Measurements from ENCODE around the gene LY6G6D. TPM values are rescaled to one million over a fixed set of nuclear protein-coding genes. Genes with fewer than 3 reads are reported as not detected.

Gene LY6G6D
- total RNA-seq, 1 donor from 2014 or later = not detected

DNA sequence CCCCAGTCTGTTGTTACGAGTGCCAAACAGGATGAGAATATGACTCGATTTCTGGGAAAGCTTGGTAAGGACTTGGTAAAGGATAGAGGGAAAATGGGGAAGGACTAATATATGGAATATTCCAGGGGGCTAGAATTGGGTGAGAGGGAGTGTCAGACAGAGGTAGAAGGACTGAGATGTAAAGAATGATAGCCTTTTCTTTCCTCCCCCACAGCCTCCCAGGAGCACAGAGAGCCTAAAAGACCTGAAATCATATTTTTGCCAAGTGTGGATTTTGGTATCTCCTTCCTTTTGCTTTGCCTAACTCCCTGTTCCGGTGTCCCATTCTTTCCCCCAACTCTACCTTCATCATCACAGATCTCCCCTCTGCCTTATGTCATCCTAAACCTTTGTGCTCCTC, 27.7 kb downstream of the LY6G6D start:
- TF ChIP-seq, protein P1, sequence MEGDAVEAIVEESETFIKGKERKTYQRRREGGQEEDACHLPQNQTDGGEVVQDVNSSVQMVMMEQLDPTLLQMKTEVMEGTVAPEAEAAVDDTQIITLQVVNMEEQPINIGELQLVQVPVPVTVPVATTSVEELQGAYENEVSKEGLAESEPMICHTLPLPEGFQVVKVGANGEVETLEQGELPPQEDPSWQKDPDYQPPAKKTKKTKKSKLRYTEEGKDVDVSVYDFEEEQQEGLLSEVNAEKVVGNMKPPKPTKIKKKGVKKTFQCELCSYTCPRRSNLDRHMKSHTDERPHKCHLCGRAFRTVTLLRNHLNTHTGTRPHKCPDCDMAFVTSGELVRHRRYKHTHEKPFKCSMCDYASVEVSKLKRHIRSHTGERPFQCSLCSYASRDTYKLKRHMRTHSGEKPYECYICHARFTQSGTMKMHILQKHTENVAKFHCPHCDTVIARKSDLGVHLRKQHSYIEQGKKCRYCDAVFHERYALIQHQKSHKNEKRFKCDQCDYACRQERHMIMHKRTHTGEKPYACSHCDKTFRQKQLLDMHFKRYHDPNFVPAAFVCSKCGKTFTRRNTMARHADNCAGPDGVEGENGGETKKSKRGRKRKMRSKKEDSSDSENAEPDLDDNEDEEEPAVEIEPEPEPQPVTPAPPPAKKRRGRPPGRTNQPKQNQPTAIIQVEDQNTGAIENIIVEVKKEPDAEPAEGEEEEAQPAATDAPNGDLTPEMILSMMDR (IDR thresholded peaks at IDR 0.05; ENCODE audit: insufficient read depth, low read length, poor library complexity, severe bottlenecking) = no peak
- Histone ChIP-seq H3K27me3 (ENCODE audit: control insufficient read depth, insufficient read depth, low read length) (no peaks in the 10 kb centered on the region), H3K36me3 (ENCODE audit: control insufficient read depth, insufficient read depth, low read length) (peaks cover 2% of the 10 kb centered on the region), H3K4me3 (ENCODE audit: low read depth, low read length) (no peak overlapping the region)
- no peak for DNase-seq (ENCODE audit: low read depth)

DNA sequence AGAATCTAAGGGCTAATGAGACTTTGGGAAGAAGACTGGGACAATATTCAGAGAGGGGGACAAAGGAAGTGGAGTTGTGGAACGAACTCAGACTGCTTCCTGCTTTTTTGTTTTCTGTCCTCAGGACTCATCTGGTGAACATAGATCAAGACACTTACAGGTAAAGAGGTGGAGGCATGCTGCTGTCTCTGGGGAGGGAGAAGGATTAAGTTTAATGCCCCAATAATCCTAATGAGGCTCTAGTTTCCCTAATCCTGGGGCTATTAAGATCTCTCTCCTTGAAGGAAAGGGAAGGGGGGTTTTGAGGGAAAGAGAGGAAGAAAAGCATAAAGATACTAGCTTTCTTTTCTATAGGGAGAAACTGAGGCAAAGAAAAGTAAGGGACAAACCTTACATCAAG, 29.3 kb downstream of the LY6G6D start:
- TF ChIP-seq, protein P1 (IDR thresholded peaks at IDR 0.05; ENCODE audit: insufficient read depth, low read length, poor library complexity, severe bottlenecking) = no peak
- Histone ChIP-seq H3K27me3 (ENCODE audit: control insufficient read depth, insufficient read depth, low read length) (no peaks in the 10 kb centered on the region), H3K4me3 (ENCODE audit: low read depth, low read length) (no peak overlapping the region), H3K36me3 (ENCODE audit: control insufficient read depth, insufficient read depth, low read length) (peaks cover 2% of the 10 kb centered on the region)
- no peak for DNase-seq (ENCODE audit: low read depth)

DNA sequence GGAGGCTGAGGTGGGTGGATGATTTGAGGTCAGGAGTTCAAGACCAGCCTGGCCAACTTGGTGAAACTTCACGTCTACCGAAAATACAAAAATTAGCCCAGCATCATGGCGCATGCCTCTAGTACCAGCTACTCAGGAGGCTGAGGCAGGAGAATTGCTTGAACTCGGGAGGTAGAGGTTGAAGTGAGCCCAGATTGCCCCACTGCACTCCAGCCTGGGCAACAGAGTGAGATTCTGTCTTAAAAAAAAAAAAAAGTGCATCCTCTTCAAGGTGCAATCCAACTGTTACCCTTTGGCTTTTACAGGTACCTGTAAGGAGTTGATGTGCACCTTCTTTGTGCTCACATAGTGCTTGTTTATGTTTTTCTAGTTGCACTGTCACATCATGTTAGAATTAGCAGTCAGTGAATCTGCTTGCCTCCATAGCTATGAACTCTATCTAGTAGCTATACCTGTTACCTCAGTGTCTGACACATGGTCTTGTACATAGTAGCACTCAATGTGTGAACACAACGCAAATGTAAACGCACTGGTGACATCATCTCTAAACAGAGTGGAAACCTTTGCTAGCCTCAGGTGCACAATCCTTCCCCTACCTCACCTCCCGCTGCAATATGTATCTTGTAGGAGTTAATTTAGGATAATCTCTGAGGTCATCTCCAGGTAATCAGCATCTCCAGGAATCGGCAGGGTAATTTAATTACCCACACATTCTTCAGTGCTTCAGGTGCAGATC, 34.3 kb downstream of the LY6G6D start:
- TF ChIP-seq, protein P1 (IDR thresholded peaks at IDR 0.05; ENCODE audit: insufficient read depth, low read length, poor library complexity, severe bottlenecking) = no peak
- DNase-seq (ENCODE audit: low read depth) = no peak
- no peaks in the 10 kb centered on the region for H3K27me3 ChIP-seq (ENCODE audit: control insufficient read depth, insufficient read depth, low read length)

DNA sequence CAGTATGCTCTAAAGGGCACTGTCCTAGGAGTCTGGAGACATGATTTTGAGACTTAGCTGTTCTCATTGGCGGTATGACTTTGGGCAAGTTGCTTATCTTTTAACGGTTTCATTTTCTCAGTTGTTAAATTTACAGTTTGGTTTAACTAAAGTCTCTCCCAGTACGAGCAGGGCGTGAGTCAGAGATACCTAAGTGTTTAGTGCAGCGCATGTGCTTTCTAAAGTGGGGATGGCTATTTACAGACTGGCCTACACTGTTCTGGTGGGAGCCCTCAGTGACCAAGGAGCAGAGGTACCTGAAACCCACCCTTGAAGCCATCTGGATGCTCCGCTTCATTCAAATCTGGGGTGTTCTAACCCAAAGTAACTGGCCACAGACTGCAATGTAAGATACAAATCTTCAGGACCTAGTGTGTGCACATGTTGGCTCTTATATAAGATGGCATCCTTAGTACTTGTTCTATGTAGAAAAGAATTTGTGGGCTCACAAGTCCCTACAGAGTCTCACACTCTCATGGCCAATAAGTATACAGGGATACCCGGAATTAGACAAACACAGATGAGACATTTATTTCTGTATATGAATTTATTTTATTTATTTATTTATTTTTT, 35.4 kb downstream of the LY6G6D start:
- Histone ChIP-seq H3K27me3 (ENCODE audit: control insufficient read depth, insufficient read depth, low read length) (no peaks in the 10 kb centered on the region), H3K4me3 (ENCODE audit: low read depth, low read length) (no peak overlapping the region), H3K36me3 (ENCODE audit: control insufficient read depth, insufficient read depth, low read length) (no peaks in the 10 kb centered on the region)
- TF ChIP-seq, protein P1 (IDR thresholded peaks at IDR 0.05; ENCODE audit: insufficient read depth, low read length, poor library complexity, severe bottlenecking) = no peak
- DNase-seq (ENCODE audit: low read depth) = no peak

More for the DNA sequence above, 34.3 kb downstream of the LY6G6D start:
- H3K4me3 ChIP-seq (ENCODE audit: low read depth, low read length) = no peak overlapping the region
- H3K36me3 ChIP-seq (ENCODE audit: control insufficient read depth, insufficient read depth, low read length) = no peaks in the 10 kb centered on the region

DNA sequence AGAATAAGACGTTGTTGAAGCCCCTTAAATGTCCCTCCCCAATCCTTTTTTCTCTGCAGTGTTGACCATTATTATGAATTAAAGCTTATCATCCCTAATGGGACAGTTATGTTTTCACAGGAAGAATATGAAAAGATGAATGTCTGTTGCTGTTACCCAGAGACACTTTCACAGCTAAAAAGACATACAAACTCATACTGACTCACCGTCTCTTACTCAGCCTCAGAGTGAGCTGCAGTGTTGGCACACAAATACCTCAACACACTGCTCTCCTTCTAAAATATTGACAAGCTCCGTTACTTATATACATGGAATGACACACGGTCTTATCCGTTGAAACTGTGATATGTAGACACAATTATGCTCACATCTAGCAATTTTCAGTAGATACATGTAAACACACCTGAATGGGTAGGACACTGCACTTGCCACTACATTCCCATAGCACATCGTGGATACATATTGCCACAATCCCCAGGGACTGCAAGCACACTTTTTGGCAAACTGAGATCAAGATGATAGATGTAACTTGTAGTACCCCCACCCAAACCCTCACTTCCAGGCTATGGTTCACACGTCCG, 37.7 kb downstream of the LY6G6D start:
- no peaks in the 10 kb centered on the region for H3K36me3 ChIP-seq (ENCODE audit: control insufficient read depth, insufficient read depth, low read length)
- no peak overlapping the region for H3K4me3 ChIP-seq (ENCODE audit: low read depth, low read length)
- no peak for DNase-seq (ENCODE audit: low read depth)
- H3K27me3 ChIP-seq (ENCODE audit: control insufficient read depth, insufficient read depth, low read length) = no peaks in the 10 kb centered on the region
- TF ChIP-seq, protein P1 (IDR thresholded peaks at IDR 0.05; ENCODE audit: insufficient read depth, low read length, poor library complexity, severe bottlenecking) = no peak

Data from kidney epithelial cell (primary cell).